ENCODE results near the gene PLA2G5.

The PLA2G5 gene

GRCh38 chr1:20108366-20109123 lies 38.6 kb downstream of the PLA2G5 start:
- TF ChIP-seq CTCF (conservative IDR thresholded peaks at IDR 0.05; ENCODE audit: low read length) = no peak
- DNase-seq (ENCODE audit: low read depth) = no peak
- no peak overlapping the region for H3K4me3 ChIP-seq (ENCODE audit: low read length)

GRCh38 chr1:20109223-20109856 lies 39.3 kb downstream of the PLA2G5 start:
- H3K4me3 ChIP-seq (ENCODE audit: low read length) = no peak overlapping the region
- no peak for TF ChIP-seq CTCF (conservative IDR thresholded peaks at IDR 0.05; ENCODE audit: low read length)
- DNase-seq (ENCODE audit: low read depth) = no peak

GRCh38 chr1:20110679-20111078 lies 40.7 kb downstream of the PLA2G5 start:
- DNase-seq (ENCODE audit: low read depth) = peak; percentile 33
- no peak for TF ChIP-seq CTCF (conservative IDR thresholded peaks at IDR 0.05; ENCODE audit: low read length)
- no peak overlapping the region for H3K4me3 ChIP-seq (ENCODE audit: low read length)

GRCh38 chr1:20111452-20111851 lies 41.5 kb downstream of the PLA2G5 start:
- no peak overlapping the region for H3K4me3 ChIP-seq (ENCODE audit: low read length)
- DNase-seq (ENCODE audit: low read depth) = no peak
- TF ChIP-seq CTCF (conservative IDR thresholded peaks at IDR 0.05; ENCODE audit: low read length) = no peak

- TF ChIP-seq CTCF (conservative IDR thresholded peaks at IDR 0.05; ENCODE audit: low read length) = no peak
- no peak overlapping the region for H3K4me3 ChIP-seq (ENCODE audit: low read length)
- DNase-seq (ENCODE audit: low read depth) = no peak
These were observed 42.4 kb downstream of the PLA2G5 start for GRCh38 chr1:20112279-20113000.

GRCh38 chr1:20114021-20114648 lies 44.1 kb downstream of the PLA2G5 start:
- H3K4me3 ChIP-seq (ENCODE audit: low read length) = no peak overlapping the region
- TF ChIP-seq CTCF (conservative IDR thresholded peaks at IDR 0.05; ENCODE audit: low read length) = no peak
- DNase-seq (ENCODE audit: low read depth) = no peak

All from AG10803 (cell line).